ENCODE measurements around the gene CREG2.

Gene CREG2

DNA sequence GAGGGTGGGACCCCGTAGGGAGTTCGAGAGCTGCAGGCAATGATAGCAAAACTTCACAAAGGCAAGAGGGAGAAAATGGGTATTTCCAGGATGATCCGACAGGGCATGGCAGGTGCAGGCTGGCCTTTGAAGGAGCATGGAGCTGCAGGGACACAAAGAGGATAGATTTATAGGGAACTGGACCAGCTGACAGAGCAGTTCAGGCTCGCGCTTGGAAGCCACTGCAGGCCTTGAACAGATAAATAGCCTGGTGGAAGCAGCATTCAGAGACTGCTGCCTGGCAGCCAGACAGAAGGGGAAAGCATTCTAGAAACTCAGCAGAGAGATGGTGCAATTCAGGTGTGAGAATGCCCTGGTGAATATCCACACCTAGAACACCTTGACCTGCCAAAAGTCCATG, 29.3 kb upstream of the CREG2 start:
- TF ChIP-seq ARNTL (CRISPR knock-in tag; IDR thresholded peaks at IDR 0.05; ENCODE audit: borderline replicate concordance, low read depth) (no peak), OSR1 (CRISPR knock-in tag; IDR thresholded peaks at IDR 0.05) (no peak), ZNF70 (CRISPR knock-in tag; IDR thresholded peaks at IDR 0.05) (no peak), TOX (CRISPR knock-in tag; IDR thresholded peaks at IDR 0.05; ENCODE audit: borderline replicate concordance) (no peak), ZNF8 (CRISPR knock-in tag; IDR thresholded peaks at IDR 0.05) (no peak), ESRRG (CRISPR knock-in tag; IDR thresholded peaks at IDR 0.05) (no peak), ZFP3 (CRISPR knock-in tag; IDR thresholded peaks at IDR 0.05) (no peak), BACH2 (CRISPR knock-in tag; IDR thresholded peaks at IDR 0.05; ENCODE audit: borderline replicate concordance) (no peak), PPARA (CRISPR knock-in tag; IDR thresholded peaks at IDR 0.05; ENCODE audit: borderline replicate concordance) (no peak), ZNF565 (CRISPR knock-in tag; conservative IDR thresholded peaks at IDR 0.05; ENCODE audit: low read depth) (no peak), ISL1 (CRISPR knock-in tag; IDR thresholded peaks at IDR 0.05) (no peak)
- TF ChIP-seq, protein P1, sequence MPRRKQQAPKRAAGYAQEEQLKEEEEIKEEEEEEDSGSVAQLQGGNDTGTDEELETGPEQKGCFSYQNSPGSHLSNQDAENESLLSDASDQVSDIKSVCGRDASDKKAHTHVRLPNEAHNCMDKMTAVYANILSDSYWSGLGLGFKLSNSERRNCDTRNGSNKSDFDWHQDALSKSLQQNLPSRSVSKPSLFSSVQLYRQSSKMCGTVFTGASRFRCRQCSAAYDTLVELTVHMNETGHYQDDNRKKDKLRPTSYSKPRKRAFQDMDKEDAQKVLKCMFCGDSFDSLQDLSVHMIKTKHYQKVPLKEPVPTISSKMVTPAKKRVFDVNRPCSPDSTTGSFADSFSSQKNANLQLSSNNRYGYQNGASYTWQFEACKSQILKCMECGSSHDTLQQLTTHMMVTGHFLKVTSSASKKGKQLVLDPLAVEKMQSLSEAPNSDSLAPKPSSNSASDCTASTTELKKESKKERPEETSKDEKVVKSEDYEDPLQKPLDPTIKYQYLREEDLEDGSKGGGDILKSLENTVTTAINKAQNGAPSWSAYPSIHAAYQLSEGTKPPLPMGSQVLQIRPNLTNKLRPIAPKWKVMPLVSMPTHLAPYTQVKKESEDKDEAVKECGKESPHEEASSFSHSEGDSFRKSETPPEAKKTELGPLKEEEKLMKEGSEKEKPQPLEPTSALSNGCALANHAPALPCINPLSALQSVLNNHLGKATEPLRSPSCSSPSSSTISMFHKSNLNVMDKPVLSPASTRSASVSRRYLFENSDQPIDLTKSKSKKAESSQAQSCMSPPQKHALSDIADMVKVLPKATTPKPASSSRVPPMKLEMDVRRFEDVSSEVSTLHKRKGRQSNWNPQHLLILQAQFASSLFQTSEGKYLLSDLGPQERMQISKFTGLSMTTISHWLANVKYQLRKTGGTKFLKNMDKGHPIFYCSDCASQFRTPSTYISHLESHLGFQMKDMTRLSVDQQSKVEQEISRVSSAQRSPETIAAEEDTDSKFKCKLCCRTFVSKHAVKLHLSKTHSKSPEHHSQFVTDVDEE (CRISPR knock-in tag; IDR thresholded peaks at IDR 0.05), result no peak

DNA sequence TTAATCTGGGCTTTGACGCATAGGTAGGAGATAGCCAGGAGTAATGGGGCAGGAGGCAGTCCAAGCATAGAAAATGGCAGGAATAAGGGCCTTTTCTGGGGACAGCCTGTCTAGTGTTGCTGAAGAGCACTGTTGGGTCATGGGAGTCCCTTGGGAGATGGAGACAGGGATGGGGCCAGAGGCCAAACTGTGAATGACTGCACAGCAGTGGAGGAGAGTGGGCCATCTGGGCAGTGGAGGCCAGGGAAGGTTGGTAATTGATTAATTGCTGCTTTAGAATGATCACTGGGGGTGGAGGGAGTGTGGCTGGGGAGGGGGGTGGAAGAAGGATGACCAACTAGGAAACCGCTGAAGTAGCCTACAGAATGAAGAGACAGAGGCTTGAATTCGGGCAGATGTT, 28.6 kb upstream of the CREG2 start:
- ATAC-seq, result no peak
- TF ChIP-seq, protein P2, sequence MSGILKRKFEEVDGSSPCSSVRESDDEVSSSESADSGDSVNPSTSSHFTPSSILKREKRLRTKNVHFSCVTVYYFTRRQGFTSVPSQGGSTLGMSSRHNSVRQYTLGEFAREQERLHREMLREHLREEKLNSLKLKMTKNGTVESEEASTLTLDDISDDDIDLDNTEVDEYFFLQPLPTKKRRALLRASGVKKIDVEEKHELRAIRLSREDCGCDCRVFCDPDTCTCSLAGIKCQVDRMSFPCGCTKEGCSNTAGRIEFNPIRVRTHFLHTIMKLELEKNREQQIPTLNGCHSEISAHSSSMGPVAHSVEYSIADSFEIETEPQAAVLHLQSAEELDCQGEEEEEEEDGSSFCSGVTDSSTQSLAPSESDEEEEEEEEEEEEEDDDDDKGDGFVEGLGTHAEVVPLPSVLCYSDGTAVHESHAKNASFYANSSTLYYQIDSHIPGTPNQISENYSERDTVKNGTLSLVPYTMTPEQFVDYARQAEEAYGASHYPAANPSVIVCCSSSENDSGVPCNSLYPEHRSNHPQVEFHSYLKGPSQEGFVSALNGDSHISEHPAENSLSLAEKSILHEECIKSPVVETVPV (CRISPR knock-in tag; IDR thresholded peaks at IDR 0.05), result no peak
- TF ChIP-seq BACH2 (CRISPR knock-in tag; IDR thresholded peaks at IDR 0.05; ENCODE audit: borderline replicate concordance) (no peak), ZFP3 (CRISPR knock-in tag; IDR thresholded peaks at IDR 0.05) (0 out of 2 replicates have a peak, but pooled peaks have one; percentile 82), ZNF8 (CRISPR knock-in tag; IDR thresholded peaks at IDR 0.05) (no peak)
- TF ChIP-seq, protein P3, sequence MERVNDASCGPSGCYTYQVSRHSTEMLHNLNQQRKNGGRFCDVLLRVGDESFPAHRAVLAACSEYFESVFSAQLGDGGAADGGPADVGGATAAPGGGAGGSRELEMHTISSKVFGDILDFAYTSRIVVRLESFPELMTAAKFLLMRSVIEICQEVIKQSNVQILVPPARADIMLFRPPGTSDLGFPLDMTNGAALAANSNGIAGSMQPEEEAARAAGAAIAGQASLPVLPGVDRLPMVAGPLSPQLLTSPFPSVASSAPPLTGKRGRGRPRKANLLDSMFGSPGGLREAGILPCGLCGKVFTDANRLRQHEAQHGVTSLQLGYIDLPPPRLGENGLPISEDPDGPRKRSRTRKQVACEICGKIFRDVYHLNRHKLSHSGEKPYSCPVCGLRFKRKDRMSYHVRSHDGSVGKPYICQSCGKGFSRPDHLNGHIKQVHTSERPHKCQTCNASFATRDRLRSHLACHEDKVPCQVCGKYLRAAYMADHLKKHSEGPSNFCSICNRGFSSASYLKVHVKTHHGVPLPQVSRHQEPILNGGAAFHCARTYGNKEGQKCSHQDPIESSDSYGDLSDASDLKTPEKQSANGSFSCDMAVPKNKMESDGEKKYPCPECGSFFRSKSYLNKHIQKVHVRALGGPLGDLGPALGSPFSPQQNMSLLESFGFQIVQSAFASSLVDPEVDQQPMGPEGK (CRISPR knock-in tag; IDR thresholded peaks at IDR 0.05; ENCODE audit: borderline replicate concordance), result no peak

More for the DNA sequence above, 29.3 kb upstream of the CREG2 start:
- ATAC-seq, result no peak

DNA sequence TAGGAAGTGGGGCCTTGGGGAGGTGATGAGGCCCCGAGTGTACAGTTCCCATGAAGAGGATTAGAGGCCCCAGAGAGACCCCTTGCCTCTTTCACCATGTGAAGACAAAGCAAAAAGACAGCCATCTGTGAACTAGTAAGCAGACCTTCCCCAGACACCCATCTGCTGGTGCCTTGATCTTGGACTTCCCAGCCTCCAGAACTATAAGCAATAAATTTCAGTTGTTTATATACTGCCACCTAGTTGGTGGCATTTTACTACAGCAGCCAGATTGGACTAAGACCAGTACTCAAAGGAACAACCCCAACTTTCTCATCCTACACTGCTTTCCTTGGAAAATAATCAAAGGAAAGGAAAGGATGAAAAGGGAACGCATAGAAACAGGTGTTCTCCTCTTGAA, 27.9 kb upstream of the CREG2 start:
- ATAC-seq, result no peak
- no peak for TF ChIP-seq ZC3H10 (CRISPR knock-in tag; IDR thresholded peaks at IDR 0.05)
- TF ChIP-seq ZFP30 (CRISPR knock-in tag; IDR thresholded peaks at IDR 0.05), result no peak
- no peak for TF ChIP-seq ZFP3 (CRISPR knock-in tag; IDR thresholded peaks at IDR 0.05)
- no peak for TF ChIP-seq BACH2 (CRISPR knock-in tag; IDR thresholded peaks at IDR 0.05; ENCODE audit: borderline replicate concordance)
- TF ChIP-seq ZNF8 (CRISPR knock-in tag; IDR thresholded peaks at IDR 0.05), result no peak
- no peak for TF ChIP-seq TCF4 (CRISPR knock-in tag; IDR thresholded peaks at IDR 0.05; ENCODE audit: borderline replicate concordance)
- TF ChIP-seq, protein P3 (CRISPR knock-in tag; IDR thresholded peaks at IDR 0.05; ENCODE audit: borderline replicate concordance), result no peak
- no peak for TF ChIP-seq OSR1 (CRISPR knock-in tag; IDR thresholded peaks at IDR 0.05)
- no peak for TF ChIP-seq ESRRG (CRISPR knock-in tag; IDR thresholded peaks at IDR 0.05)
- TF ChIP-seq, protein P2 (CRISPR knock-in tag; IDR thresholded peaks at IDR 0.05), result no peak
- no peak for TF ChIP-seq ARNTL (CRISPR knock-in tag; IDR thresholded peaks at IDR 0.05; ENCODE audit: borderline replicate concordance, low read depth)
- TF ChIP-seq ZNF565 (CRISPR knock-in tag; conservative IDR thresholded peaks at IDR 0.05; ENCODE audit: low read depth), result no peak
- TF ChIP-seq RARB (CRISPR knock-in tag; IDR thresholded peaks at IDR 0.05), result no peak
- no peak for TF ChIP-seq GLIS3 (CRISPR knock-in tag; IDR thresholded peaks at IDR 0.05)
- TF ChIP-seq SNAI2 (CRISPR knock-in tag; IDR thresholded peaks at IDR 0.05), result no peak
- no peak for TF ChIP-seq CSDC2 (CRISPR knock-in tag; IDR thresholded peaks at IDR 0.05)

All from SK-N-SH treated with all-trans-retinoic acid at 6 μM for 48 hours (cell line).